ENCODE measurements around the gene KMT2D. TPM values are rescaled to one million over a fixed set of nuclear protein-coding genes. Genes with fewer than 3 reads are reported as not detected.

The KMT2D gene
- total and polyA plus RNA-seq, 2 of the 8 experiments (the other 6 are each of a cell fraction or from before 2014, with no cell fraction given) = 9.1 to 86.3 TPM

GRCh38 chr12:49089821-49090773 is 29.5 kb upstream of the KMT2D start (continued):
- TF ChIP-seq, protein P1, sequence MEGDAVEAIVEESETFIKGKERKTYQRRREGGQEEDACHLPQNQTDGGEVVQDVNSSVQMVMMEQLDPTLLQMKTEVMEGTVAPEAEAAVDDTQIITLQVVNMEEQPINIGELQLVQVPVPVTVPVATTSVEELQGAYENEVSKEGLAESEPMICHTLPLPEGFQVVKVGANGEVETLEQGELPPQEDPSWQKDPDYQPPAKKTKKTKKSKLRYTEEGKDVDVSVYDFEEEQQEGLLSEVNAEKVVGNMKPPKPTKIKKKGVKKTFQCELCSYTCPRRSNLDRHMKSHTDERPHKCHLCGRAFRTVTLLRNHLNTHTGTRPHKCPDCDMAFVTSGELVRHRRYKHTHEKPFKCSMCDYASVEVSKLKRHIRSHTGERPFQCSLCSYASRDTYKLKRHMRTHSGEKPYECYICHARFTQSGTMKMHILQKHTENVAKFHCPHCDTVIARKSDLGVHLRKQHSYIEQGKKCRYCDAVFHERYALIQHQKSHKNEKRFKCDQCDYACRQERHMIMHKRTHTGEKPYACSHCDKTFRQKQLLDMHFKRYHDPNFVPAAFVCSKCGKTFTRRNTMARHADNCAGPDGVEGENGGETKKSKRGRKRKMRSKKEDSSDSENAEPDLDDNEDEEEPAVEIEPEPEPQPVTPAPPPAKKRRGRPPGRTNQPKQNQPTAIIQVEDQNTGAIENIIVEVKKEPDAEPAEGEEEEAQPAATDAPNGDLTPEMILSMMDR (IDR thresholded peaks at IDR 0.05; ENCODE audit: control extremely low read depth in 1 of 3, insufficient read depth in 1 of 3, low read depth in 1 of 3, low read length in 3 of 3) = peak; percentile 24 to 51 (median 51)
- TF ChIP-seq BACH1 (IDR thresholded peaks at IDR 0.05; ENCODE audit: low read length) (peak; percentile 31; the same call in 1 of the 2 replicates), SUZ12 (IDR thresholded peaks at IDR 0.05; ENCODE audit: low read length) (peak; percentile 98), RNF2 (IDR thresholded peaks at IDR 0.05; ENCODE audit: borderline replicate concordance, low read depth, low read length, missing control alignments, poor library complexity, severe bottlenecking) (peak; percentile 81), ASH2L (IDR thresholded peaks at IDR 0.05; ENCODE audit: low read length) (no peak)
- TF ChIP-seq, protein P2, sequence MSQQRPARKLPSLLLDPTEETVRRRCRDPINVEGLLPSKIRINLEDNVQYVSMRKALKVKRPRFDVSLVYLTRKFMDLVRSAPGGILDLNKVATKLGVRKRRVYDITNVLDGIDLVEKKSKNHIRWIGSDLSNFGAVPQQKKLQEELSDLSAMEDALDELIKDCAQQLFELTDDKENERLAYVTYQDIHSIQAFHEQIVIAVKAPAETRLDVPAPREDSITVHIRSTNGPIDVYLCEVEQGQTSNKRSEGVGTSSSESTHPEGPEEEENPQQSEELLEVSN (IDR thresholded peaks at IDR 0.05) = 0 out of 2 replicates have a peak, but pooled peaks have one; percentile 19

All from H1 (cell line).